Measurements from ENCODE around the gene PTPN2. TPM values are rescaled to one million over a fixed set of nuclear protein-coding genes. Genes with fewer than 3 reads are reported as not detected.

The PTPN2 gene
- total and polyA plus RNA-seq, 2 of the 4 experiments (the other 2 are of a cell fraction), result 13.2 to 30.6 TPM

GRCh38 chr18:12844391-12844790 lies 39.6 kb downstream of the PTPN2 start:
- H2AK5ac ChIP-seq (ENCODE audit: low read depth, low read length), result no peak overlapping the region
- no peak overlapping the region for H3K56ac ChIP-seq (ENCODE audit: extremely low read depth, insufficient read depth, low read length)
- no peak overlapping the region for H3K27ac ChIP-seq (ENCODE audit: insufficient read depth, low read length)
- ChIA-PET CTCF (interaction anchor here (0.6 to 0.9 kb wide), 2 partner anchors 10 to 314 kb away, joined by 3 to 5 read pairs; no protein-coding TSS in a partner anchor), POLR2A (ENCODE audit: unreplicated experiment) (no interaction called here)
- H3K9ac ChIP-seq (ENCODE audit: low read depth, low read length), result no peak overlapping the region
- no peak overlapping the region for H3K4me2 ChIP-seq (ENCODE audit: low read depth, low read length)
- H4K5ac ChIP-seq (ENCODE audit: low read depth, low read length), result no peak overlapping the region
- H3K9me1 ChIP-seq (ENCODE audit: insufficient read depth, low read length), result peaks cover 10% of the 10 kb centered on the region; the same call in 1 of the 2 replicates
- TF ChIP-seq POLR2A (IDR thresholded peaks at IDR 0.05; ENCODE audit: low read depth, low read length) (no peak), MAZ (IDR thresholded peaks at IDR 0.05; ENCODE audit: borderline replicate concordance, low read depth, low read length) (no peak), MXI1 (IDR thresholded peaks at IDR 0.05; ENCODE audit: borderline replicate concordance, low read depth, low read length) (no peak), CEBPB (IDR thresholded peaks at IDR 0.05; ENCODE audit: low read depth, low read length) (no peak), NFE2L2 (IDR thresholded peaks at IDR 0.05; ENCODE audit: low read depth, low read length) (no peak), BHLHE40 (IDR thresholded peaks at IDR 0.05; ENCODE audit: low read depth, low read length) (no peak), RAD21 (IDR thresholded peaks at IDR 0.05; ENCODE audit: low read length) (no peak), FOS (IDR thresholded peaks at IDR 0.05; ENCODE audit: low read depth, low read length) (no peak), RFX5 (IDR thresholded peaks at IDR 0.05; ENCODE audit: low read depth, low read length) (no peak), SMC3 (IDR thresholded peaks at IDR 0.05; ENCODE audit: low read depth, low read length) (no peak), RCOR1 (IDR thresholded peaks at IDR 0.05; ENCODE audit: insufficient replicate concordance, low read length) (no peak), MAFK (IDR thresholded peaks at IDR 0.05; ENCODE audit: low read depth, low read length) (no peak), CHD1 (IDR thresholded peaks at IDR 0.05; ENCODE audit: low read depth, low read length) (no peak)
- TF ChIP-seq, protein P1, sequence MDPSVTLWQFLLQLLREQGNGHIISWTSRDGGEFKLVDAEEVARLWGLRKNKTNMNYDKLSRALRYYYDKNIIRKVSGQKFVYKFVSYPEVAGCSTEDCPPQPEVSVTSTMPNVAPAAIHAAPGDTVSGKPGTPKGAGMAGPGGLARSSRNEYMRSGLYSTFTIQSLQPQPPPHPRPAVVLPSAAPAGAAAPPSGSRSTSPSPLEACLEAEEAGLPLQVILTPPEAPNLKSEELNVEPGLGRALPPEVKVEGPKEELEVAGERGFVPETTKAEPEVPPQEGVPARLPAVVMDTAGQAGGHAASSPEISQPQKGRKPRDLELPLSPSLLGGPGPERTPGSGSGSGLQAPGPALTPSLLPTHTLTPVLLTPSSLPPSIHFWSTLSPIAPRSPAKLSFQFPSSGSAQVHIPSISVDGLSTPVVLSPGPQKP (IDR thresholded peaks at IDR 0.05; ENCODE audit: borderline replicate concordance, low read depth, low read length), result no peak
- TF ChIP-seq, protein P2, sequence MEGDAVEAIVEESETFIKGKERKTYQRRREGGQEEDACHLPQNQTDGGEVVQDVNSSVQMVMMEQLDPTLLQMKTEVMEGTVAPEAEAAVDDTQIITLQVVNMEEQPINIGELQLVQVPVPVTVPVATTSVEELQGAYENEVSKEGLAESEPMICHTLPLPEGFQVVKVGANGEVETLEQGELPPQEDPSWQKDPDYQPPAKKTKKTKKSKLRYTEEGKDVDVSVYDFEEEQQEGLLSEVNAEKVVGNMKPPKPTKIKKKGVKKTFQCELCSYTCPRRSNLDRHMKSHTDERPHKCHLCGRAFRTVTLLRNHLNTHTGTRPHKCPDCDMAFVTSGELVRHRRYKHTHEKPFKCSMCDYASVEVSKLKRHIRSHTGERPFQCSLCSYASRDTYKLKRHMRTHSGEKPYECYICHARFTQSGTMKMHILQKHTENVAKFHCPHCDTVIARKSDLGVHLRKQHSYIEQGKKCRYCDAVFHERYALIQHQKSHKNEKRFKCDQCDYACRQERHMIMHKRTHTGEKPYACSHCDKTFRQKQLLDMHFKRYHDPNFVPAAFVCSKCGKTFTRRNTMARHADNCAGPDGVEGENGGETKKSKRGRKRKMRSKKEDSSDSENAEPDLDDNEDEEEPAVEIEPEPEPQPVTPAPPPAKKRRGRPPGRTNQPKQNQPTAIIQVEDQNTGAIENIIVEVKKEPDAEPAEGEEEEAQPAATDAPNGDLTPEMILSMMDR (conservative IDR thresholded peaks at IDR 0.05; ENCODE audit: low read depth, low read length), result no peak
- TF ChIP-seq, protein P3, sequence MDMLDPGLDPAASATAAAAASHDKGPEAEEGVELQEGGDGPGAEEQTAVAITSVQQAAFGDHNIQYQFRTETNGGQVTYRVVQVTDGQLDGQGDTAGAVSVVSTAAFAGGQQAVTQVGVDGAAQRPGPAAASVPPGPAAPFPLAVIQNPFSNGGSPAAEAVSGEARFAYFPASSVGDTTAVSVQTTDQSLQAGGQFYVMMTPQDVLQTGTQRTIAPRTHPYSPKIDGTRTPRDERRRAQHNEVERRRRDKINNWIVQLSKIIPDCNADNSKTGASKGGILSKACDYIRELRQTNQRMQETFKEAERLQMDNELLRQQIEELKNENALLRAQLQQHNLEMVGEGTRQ (IDR thresholded peaks at IDR 0.05; ENCODE audit: low read depth, low read length), result no peak
- 0 out of 2 replicates have a peak, but pooled peaks cover 2% of the 10 kb centered on the region for H3K36me3 ChIP-seq (ENCODE audit: control insufficient read depth, insufficient read depth, low read length)
- no peak for ATAC-seq (ENCODE audit: low read depth)
- H3K14ac ChIP-seq (replicated peaks; ENCODE audit: low read depth, low read length), result no peak overlapping the region
- dilution Hi-C loops (cut with HindIII; ENCODE audit: low sequenced_read_pairs, unreplicated experiment) (no loop called here), intact Hi-C loops (cut with micrococcal nuclease) (no loop called here), in situ Hi-C loops (cut with MboI; ENCODE audit: low sequenced_read_pairs) (loop anchor here (5.0 kb wide), 1 partner anchor 33 kb away; no protein-coding TSS in a partner anchor)
- H3K18ac ChIP-seq (ENCODE audit: low read depth, low read length), result no peak overlapping the region
- H3K23ac ChIP-seq (ENCODE audit: low read depth, low read length), result no peak overlapping the region
- no peak overlapping the region for H2BK20ac ChIP-seq (ENCODE audit: low read depth, low read length)
- no peak overlapping the region for H4K91ac ChIP-seq (ENCODE audit: insufficient read depth, low read depth, low read length)
- no peak overlapping the region for H3K4me3 ChIP-seq (ENCODE audit: insufficient read depth, low read depth, low read length)
- no peak overlapping the region for H2BK15ac ChIP-seq (ENCODE audit: low read depth, low read length)
- WGBS, 2 experiments (ENCODE audit: extremely low coverage in 2 of 2, insufficient read length in 1 of 2), result no CpG with 5 or more reads among the region's 2 CpGs
- no peaks in the 10 kb centered on the region for H3K9me3 ChIP-seq (ENCODE audit: control insufficient read depth, insufficient read depth, low read length)
- H2BK5ac ChIP-seq (ENCODE audit: low read depth, low read length, poor library complexity, severe bottlenecking), result no peak overlapping the region
- H4K8ac ChIP-seq (ENCODE audit: low read depth in 2 of 2, low read length in 2 of 2), result no peak overlapping the region
- no peak overlapping the region for H2AFZ ChIP-seq (replicated peaks; ENCODE audit: low read length, poor library complexity)
- H3K4ac ChIP-seq (ENCODE audit: low read depth, low read length), result no peak overlapping the region
- BruUV-seq (replicated peaks), result no TSS peak
- H3K4me1 ChIP-seq (ENCODE audit: control insufficient read depth, insufficient read depth, low read length), result peaks cover 6% of the 10 kb centered on the region; the same call in 1 of the 2 replicates
- no peak for DNase-seq
- peaks cover 16 to 35% of the 10 kb centered on the region in 2 experiments for H3K79me1 ChIP-seq (ENCODE audit: low read depth in 1 of 2, low read length in 2 of 2)
- H3K27me3 ChIP-seq (ENCODE audit: control insufficient read depth, insufficient read depth, low read length), result no peaks in the 10 kb centered on the region
- no peaks in the 10 kb centered on the region for H4K20me1 ChIP-seq (ENCODE audit: insufficient read depth, low read length)
- no peak overlapping the region for H2AK9ac ChIP-seq (replicated peaks; ENCODE audit: low read depth, low read length, poor library complexity)
- no peak overlapping the region for H2BK120ac ChIP-seq (ENCODE audit: low read depth, low read length)
